22Rv1 (cell line): ENCODE data around the gene CT45A10.
"Not testable (repeated sequence)": the region's sequence is repeated elsewhere in the genome, so short reads cannot be mapped to it uniquely, and the experiment has no call there.

ENCODE experiments used
- CTCF ChIP-seq: fragments of 450-650 bp; IDR thresholded peaks from 2 replicates; pipeline ENCODE4 v1.5.1; 2017; ENCODE audit warnings: mild to moderate bottlenecking
- ZFX ChIP-seq: fragments of 450-650 bp; IDR thresholded peaks from 2 replicates; pipeline ENCODE4 v1.6.1; 2017; ENCODE audit warnings: antibody characterized with exemption, borderline replicate concordance

GRCh38 chrX:135871712-135872111 is 21.5 kb downstream of the CT45A10 start, which contains the start of gene CT45A9:
- TF ChIP-seq ZFX, CTCF: not testable (repeated sequence)
